ENCODE results near the gene ST6GALNAC3.

Gene ST6GALNAC3

DNA sequence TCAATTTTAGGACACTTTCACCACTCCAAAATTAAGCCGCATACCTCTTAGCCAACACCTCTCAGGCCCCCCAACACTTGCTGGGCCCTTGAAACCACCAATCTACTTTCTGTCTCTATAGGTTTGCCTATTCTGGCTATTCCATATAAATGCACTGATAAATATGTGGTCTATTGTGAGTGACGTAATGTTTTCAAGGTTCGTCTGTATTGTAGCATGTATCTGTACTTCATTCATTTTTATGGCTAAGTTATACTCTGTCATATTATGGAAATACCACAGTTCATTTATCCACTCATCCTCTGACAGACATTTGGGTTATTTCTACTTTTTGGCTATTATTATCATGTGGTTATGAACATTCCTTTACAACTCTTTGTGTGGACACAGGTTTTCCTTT, 432.8 kb downstream of the ST6GALNAC3 start:
- no peak for DNase-seq (ENCODE audit: low read depth)

DNA sequence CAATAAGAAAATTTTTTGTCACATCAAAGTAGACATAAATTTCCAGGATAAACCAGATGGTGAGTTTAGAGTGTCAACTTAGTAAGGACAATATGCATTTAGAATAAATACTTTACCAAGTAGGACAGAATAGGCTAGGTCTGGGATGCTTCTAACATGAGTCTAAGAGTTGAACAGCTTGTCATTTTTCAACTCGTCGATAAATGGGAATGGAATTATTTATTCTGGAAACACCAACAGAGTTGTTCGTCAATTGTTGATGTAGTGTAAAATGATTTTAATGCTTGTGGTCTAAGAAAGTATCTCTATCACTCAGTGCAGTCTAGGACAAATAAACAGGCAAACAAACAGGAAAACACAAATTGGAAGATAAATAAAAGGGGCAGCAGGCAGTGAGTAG, 434.3 kb downstream of the ST6GALNAC3 start:
- no peak for DNase-seq (ENCODE audit: low read depth)

DNA sequence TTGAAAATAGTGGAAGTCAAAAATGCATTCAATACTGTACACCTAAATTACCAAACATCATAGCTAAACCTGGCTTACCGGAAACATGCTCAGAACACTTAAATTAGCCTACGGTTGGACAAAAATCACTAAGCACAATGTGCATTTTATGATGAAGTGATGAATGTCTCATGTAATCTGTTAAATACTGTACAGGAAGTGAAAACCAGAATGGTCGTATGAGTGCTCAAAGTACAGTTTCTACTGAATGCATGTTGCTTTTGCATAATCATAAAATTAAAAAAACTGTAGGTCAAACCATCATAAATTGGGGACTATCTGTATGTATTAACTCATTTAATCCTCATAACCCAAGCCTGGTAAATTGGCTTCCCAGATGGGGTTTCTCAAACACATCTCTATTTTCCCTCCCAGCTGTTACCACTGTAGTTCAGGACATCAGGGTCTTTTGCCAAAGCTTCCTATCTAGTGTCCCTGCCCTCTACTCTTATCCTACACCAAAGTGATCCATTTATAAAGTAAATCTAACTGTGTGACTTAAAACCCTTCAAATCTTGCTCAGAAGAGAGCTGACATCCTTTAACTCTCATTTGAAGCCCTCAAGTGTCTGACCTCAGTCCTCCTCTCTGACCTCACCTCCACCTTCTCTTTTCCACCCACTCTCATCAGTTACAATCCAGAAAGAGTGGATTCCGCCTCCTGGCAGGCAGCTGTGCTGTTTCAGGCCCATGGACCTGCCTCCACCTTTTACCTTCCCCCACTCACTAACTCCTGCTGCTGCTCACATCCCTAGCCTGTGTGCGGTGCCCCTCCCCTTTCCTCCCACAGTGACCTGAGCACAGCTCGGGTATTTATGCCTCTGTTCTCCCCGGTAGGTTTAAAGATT, 436.4 kb downstream of the ST6GALNAC3 start:
- no peak for DNase-seq (ENCODE audit: low read depth)

DNA sequence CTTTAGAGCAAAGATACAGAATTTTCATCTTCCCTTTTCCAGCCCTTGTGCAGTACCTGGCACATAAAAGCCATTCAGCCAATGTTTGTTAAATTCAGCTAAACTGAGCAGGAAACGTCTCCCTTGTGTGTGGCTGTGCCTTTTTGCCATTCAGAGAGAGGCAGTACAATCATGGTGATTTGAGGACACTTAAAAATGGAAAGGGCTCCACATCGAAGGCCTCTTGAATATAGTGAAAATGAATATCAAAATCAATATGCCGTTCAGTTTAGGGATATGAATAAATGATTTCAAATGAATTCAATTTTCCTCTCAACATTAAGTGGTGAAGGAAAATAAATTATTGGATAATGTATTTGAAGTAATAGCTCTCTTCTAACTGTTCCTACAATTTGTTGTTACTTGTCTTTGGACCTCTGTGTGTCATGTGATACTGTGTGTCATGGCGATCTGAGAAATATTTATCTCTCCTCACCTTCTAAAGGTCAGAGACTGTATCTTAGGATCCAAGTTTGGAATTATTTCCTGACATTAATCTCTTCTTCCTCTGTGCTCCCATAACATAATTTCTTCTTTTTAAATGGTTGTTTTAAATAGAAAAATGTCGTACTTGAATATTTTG, 437.1 kb downstream of the ST6GALNAC3 start:
- DNase-seq (ENCODE audit: low read depth): no peak

DNA sequence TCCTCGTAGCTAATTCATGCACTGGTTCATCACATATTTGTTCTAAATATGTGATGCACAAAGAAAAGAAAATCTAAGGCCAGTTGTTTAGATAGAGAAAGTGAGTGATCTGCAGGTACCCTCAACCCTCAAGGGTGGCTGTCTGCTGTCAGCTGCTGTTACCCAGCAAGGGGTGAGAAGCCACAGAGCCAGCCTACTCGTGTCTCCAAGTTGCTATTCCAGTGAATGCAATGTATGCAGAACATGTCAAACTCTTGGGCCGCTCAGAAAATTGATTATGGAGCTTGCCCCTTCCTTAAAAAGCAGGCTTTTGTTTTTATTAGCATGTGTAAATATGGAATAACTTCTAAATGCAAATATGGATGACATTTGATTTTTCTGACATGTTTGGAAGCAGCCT, 456.4 kb downstream of the ST6GALNAC3 start:
- DNase-seq (ENCODE audit: low read depth): no peak

DNA sequence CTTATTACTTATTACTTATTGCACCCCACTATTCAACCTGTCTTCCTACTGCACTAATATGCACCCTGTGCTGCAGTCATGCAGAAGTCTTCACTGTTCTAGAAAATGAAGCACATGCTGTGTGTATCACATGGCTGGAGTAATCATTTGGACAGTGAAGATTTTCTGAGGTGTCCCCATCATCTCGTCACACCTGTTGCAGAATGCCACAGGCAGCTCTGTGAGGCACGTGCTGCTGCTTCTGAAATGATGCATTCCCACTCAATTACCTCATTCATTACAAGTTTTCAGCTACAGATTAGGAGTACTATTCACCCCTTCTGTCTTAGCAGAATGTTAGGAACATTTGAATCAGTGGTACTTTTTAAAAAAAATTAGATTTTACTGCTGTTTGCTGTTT, 467.1 kb downstream of the ST6GALNAC3 start:
- no peak for DNase-seq (ENCODE audit: low read depth)

DNA sequence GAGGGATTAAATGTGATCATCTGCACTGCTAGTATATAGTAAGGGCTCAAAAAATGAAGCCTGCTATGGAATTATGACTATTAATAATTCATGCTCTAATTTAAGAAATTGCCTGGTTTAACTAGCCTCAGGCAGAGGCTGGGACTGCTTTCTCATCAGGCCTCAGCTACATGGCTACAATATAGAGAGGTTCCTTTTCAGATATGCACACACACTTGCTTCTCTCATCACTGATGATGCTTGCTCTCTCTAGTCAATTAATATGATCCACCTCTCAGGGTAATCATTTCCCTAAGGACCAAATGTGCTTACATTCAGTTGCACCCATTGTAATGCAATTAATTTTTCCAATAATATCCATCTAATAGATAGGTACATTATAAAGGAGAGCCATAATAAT, 467.8 kb downstream of the ST6GALNAC3 start:
- no peak for DNase-seq (ENCODE audit: low read depth)

DNA sequence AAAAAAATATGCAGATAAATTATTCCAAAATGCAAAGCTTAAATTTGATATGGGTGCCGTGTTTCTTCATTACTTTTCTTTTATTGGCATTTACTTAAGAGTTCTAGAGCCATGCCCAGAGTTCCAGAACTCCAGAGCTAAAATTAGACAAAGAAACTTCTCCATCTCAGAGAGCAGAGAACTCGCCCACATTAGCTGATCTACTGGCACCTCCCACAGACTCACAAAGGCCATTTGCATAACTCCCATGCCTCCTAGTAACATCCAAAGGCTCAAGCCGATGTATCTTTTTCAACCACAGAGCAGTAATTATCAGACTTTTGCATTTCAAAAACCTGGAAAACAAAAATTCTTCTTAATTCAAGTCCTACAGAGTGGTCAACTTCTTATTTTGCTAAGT, 468.9 kb downstream of the ST6GALNAC3 start:
- DNase-seq (ENCODE audit: low read depth): no peak

DNA sequence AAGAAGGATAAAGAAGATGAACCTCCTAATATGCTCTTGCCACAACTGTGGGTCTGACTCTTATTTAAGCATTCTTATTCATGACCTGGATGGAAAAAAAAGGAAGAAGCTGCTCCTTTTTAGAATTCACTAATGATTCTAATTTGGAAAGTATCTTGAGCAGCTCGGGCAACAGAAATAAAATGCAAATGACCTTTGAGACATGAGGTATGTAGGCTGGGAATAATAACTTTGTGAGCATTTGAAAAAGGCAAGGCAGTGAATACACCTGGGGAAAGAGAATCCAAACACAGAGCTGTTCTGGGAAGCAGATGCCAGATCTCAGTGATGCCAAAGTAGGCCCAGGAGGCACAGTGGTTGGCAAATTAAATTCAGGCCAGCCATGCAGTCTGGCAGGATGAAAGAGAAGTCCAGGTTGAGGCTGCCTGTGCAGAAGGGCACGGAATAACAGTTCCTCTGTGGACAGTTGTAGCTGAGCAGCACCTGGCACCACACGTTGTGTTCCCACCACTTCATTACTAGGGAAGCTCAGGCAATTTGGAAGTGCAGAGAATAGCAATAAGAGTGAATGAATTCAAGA, 471.9 kb downstream of the ST6GALNAC3 start:
- DNase-seq (ENCODE audit: low read depth): no peak

DNA sequence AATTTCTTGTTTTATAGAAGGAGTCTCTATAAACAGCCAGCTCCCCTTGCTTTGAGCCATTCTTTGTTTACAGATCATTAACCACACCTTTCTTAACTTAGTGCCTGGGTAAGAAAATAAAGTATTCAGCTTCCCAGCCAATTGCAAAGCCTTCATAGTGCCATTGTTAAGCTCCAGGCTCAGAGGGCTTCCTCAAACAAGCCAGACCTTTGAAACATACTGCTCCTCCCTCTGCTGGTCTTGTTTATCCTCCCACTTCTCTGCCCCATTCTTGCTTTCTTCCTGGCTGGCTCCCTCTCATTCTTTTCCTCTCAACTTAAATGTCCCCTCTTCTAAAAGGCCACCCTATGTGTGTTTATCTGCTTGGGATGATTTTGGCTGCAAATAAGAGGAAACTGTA, 473.4 kb downstream of the ST6GALNAC3 start:
- DNase-seq (ENCODE audit: low read depth): no peak

DNA sequence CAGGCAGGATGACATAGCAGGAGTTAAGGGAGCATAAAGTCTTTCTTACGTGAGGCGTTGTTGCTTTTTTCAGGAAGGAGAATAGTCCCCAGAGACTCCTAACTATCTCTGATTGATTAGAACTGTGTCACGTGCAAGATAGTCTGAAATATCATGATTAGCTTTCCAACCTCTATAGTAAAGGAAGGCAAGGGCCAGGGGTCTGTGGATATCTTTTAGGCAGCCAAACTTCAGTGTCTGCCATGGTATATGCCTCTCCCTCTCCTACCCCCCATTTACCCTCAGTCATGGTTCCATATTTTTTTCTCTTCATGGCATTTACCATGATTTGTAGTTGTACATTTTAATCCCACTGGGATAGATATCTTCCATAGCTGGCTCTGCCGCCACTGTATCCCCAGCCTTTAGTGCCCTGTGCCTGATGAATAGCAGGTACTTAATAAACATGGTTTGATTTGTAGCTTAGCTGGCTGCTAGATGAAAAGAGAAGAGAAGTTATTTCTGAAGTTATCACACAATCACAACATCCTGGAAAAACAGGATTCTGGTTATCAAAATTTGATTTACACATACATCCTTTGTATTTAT, 474.1 kb downstream of the ST6GALNAC3 start:
- no peak for DNase-seq (ENCODE audit: low read depth)

DNA sequence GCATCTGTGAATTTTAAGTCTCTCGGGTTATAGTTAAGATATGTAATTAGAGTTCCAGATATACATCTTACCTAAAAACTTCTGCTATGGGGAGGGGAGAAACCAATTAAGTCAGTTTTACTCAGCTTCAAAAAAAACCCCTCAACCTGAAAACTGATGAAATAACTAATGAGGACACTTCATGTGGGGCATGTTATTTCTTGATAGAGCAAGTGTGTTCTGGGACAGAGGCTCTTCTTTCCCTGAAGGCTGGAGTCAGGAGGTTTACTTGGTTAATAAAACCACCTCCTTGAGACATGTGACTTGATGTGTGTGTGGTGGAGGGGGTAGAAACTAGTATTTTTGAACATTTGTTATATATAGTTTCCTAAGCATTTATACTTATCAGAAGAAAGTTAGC, 479.7 kb downstream of the ST6GALNAC3 start:
- DNase-seq (ENCODE audit: low read depth): no peak

DNA sequence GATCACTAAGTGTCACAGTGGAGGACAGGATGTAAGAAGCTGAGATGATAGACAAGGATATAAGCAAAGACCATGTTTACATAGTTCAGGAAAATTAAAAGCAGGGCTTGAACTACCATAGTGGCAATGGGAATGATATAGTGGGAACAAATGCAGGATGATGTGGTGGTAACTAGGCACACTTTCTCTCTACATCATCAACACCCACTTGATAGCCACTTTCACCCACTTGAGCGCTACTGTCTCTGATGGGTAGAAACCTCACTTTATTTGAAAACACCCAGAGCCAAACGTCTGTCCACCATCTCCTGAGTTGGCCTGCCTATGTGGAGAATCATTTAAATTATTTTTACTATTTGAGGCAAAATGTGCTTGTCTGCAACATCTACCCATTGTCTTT, 487.7 kb downstream of the ST6GALNAC3 start:
- DNase-seq (ENCODE audit: low read depth): no peak

DNA sequence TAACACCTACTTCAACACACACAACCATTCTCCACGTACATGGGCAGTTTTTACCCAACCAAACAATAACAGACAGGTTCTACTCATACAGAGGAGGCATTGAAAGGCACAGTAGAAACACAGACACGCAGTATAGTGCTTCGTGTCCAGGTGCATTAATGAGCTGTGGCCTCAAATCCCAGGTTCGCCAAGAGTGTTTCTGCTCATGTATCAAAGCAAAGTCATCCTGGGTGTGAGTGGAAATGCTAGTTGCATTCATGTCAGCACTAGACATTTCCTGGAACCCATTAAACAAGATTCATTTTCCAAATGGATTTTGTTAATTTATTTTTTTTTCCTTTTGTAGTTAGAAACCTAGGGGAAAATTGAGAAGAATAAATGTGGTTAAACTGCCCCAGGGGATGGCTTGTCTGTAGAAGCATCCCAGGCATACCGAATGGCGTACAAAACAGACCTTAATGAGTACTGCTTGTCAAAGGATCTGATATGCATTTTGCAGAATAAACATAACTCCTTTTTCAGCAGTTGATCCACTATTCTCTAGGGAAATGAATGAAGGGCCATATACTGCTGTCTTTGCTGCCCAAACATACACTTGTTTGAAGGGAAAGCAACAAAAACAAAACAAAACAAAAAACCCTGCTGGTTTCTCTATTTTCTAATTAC, 494.2 kb downstream of the ST6GALNAC3 start:
- DNase-seq (ENCODE audit: low read depth): no peak

DNA sequence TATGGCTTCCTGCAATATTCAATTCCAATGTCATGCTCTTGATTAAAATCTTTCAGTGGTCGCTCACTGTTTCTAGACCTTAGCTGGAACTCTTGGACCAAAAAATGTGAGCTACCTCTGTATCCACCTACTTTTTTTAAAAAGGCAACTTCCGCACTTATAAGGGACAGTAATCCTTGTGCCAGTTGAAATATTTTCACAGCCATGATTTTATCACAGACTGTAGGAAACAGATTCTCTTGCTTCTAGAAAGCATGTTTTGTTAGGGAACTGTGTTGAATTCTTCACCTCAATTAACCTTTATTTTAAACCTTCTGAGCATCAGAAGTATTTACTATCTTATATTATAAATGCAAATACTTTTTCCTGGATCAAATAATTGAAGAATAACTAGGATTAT, 496.7 kb downstream of the ST6GALNAC3 start:
- no peak for DNase-seq (ENCODE audit: low read depth)

DNA sequence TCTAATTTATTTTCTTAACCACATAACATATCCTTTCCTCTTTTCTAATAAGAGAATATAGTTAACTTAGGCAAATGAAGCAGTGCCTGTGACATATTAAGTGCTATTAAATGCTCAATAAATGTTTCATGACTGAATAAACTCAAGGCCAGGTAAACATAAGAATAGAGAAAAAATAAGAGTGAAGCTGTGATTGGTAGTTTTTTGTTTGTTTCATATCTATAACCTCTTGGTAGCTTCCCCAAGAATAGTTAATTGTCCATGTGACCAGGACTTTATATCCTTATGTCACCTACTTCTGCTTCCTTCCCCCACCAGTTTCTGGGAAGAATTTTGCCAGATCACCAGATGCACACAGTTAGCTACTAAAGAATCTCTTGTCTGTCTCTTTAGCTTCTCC, 497.7 kb downstream of the ST6GALNAC3 start:
- DNase-seq (ENCODE audit: low read depth): no peak

DNA sequence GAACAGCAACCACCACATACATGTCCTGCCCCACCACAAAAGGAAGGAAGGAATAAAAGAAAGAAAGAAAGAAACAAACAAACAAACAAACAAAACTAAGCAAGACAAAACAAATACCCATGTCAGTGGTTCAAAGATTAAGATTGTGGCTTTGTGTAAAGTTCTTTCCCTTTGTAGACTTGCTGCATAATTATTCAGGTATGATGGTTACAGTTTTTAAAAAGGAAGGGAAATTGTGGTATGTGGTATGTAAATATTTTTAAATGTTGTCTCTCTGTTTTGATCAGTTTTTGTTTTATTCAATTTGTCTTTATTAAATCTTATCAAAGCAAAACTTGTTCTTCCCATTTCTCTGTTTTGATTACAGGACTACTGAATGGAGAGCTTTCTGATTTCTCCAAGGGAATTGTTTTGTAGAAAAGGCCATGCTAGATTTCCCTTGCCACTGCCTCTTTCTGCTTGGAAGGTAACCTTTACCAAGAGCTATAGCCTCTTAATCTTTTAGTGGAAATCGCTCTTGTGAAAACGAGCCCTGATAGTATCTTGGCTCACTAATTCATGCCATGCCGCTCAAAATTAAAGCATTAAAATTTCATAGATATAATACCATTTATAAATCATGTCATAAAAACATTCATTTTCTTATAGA, 502.5 kb downstream of the ST6GALNAC3 start:
- DNase-seq (ENCODE audit: low read depth): no peak

DNA sequence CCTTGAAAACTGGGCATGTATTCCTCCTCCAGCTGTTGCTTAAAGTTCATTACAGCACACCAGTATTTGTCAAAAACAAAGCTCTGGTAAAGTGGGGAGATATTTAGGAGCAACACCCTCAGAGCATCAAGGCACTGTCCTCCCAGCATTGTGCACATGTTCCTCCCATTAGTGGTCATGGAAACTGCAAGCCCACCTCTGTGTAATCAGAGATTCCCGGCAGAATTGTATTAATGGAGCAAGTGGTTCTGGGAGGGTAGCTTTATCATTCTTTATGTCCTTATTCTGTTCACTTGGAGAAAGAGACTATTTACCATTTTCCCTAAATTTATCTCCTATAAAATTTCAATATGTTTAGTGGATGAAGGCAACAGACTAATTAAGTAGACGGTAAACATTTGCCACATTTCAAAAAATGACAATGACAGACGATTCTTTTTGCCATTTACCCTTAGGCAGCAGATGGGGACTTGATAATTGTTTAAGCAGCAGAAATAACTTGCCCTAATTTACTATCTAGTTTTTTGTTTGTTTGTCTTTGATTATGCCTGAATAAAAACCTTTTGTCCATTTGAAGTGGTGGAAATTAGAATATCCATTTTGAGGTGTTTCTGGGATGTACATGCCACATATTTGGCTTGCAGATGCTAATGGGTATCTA, 503.1 kb downstream of the ST6GALNAC3 start:
- DNase-seq (ENCODE audit: low read depth): no peak

DNA sequence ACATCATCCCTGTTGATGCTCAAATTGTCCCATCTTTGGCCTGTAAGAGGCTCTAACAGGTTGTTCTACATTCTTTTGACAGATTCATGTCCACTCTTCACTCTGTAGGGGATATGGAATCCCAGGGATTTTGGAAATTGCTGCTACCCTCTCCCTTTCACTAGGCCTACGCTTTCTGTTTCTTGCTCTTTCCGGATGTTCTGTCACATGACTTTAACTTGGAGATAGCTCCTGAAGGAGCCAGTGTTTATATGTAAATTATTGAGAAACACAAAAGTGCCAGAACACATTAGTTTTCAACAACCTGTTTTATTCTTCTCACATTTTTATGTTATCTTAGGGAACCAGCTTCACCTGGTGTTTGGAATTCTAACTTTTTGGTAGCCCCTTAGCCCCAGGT, 505.7 kb downstream of the ST6GALNAC3 start:
- no peak for DNase-seq (ENCODE audit: low read depth)

DNA sequence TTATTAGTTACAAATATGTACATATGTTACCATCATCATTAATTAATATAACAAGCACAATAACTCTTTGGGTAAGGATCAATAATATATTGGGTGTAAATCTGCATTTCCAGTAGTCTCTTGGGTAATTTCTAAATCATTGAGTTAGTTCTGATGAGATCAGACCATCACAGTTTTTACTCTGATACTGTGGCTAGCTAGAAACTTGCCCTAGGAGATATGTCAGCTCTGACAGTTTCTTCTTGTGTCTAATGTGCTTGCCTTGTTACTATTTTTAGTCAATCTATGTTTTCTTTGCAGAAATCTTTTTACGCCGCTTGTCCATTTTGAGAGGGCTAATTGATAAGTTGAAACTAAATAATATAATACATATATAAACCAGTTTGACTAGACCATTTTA, 507.2 kb downstream of the ST6GALNAC3 start:
- DNase-seq (ENCODE audit: low read depth): no peak

DNA sequence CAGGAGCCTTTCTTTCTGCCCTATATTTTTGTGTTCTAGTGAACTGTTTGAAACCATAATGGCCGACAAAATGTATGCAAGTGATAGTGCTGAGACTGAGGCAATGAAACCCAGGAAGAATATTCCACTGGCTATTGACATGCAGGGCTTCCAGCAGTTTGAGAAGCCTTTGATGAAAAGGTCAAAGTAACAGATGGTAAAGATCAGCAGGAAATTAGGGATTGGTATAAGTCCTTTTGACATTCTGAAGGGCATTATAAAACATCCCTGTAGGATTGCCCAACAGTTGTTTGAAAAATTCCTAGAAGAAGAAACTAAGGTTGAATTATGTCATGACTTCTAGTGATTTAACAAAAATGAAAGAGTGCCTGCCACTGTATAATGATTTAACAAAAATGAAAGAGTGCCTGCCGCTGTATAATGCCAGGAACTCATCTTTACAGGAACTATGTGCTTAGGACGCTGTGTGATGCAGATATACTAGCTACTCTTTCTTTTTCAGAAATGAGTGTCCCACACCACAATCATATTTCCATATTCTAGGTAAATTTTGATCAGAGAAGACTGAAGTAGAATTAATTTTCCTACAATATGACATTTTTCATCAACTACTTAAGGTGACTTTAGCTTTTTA, 508.8 kb downstream of the ST6GALNAC3 start:
- DNase-seq (ENCODE audit: low read depth): no peak

Measured in stimulated activated CD8-positive, alpha-beta memory T cell treated with anti-CD3 and anti-CD28 coated beads, Interleukin-12 subunit alpha, Interleukin-12 subunit beta, amount 100 ng/mL, for 4 hours (primary cell).